G401 (cell line): ENCODE measurements around the gene PTPRG. TPM values are rescaled to one million over a fixed set of nuclear protein-coding genes. Genes with fewer than 3 reads are reported as not detected.

Experiments
- DNase-seq: peaks from one replicate; pipeline ENCODE4 v3.0.0-alpha.2; 2015; ENCODE audit warnings: low spot score
- in situ Hi-C: cut with HindIII; loops from 2 replicates; pipeline ENCODE4 v1.10.0; 2016; ENCODE audit warnings: low sequenced_read_pairs, mixed read lengths
- total RNA-seq: library from RNA; depleted of rRNA; stranded (reverse); fragments of >200 nt; shearing (Covaris generic); gene quantifications from 2 replicates; pipeline ENCODE4 v1.2.3, GENCODE V29; 2014

Gene PTPRG
- total RNA-seq, 1 experiment from 2014 or later, result 1.4 TPM

GRCh38 chr3:62057339-62058047 is 496.1 kb downstream of the PTPRG start:
- in situ Hi-C loops, result no loop called here
- DNase-seq, result peak; percentile 15

DNA sequence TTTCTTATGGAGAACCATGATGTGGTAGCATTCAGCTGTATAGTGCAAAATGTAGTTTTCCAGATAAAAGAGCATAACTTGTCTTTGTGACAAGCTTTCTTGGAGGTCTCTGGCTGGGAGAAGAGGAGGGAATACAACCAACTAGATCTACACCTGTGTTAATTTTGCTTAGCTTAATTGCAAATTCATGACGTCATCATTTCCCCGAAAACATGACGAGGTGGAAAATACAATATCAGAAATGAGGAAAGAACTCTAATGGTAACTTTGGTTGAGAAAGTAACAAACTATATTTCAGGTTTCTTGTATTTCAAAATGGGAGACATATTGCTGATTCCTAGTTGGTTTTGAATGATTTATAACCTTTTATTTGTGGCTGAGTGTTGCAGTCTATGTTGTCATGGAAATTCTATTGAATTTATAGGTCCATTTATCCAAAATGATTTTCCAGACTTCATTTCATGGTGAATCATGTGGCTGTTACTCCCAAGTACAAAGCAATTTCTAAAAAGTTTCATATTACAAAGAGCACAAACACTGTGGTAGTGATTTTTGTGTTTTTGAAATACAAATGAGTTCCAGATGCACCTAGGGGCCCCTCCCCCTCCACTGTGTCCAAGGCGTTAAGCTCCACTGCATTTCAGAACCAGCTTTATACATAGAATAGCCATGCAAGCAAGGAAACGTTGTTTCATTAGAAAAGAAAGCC is 504.8 kb downstream of the PTPRG start:
- no peak for DNase-seq
- in situ Hi-C loops, result no loop called here

- in situ Hi-C loops, result no loop called here
- DNase-seq, result no peak
These were observed 507.0 kb downstream of the PTPRG start for GRCh38 chr3:62068337-62068736.

DNA sequence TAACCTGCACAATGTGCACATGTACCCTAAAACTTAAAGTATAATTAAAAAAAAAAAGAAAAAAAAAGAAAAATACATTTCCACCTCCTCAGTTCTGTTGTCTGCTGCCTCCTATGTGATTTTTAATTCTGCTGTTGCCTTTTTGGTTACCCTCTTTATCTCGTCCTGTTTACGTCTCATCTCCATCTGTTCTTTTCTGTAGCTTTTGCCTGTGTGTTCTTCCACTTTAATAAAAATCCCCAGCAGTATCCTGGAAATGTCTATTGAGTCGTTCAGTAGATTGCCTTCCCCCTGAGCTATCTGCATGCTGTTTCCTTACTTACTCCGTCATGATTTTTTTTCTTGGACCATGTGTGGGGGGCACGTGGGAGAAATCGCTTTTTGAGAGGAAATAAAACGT is 509.5 kb downstream of the PTPRG start:
- in situ Hi-C loops, result no loop called here
- DNase-seq, result peak; percentile 78

DNA sequence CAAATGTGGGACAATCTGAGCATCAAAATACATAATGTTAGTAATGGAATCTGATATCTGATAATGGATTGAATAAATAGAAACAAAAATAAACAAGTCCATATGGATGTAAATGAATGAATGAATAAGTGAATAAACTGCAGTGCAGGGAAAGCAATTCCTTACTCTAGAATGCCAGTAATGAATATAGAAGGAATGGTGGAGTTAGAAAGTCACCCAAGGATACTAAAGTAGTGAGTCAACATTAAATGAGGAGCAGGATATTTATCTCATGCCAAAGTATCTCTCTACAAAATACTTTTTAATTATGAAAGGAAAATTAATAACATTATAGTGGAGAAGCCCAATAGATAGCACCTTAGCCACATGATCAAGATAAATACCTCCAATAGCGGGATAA is 511.7 kb downstream of the PTPRG start:
- in situ Hi-C loops, result no loop called here
- DNase-seq, result no peak

DNA sequence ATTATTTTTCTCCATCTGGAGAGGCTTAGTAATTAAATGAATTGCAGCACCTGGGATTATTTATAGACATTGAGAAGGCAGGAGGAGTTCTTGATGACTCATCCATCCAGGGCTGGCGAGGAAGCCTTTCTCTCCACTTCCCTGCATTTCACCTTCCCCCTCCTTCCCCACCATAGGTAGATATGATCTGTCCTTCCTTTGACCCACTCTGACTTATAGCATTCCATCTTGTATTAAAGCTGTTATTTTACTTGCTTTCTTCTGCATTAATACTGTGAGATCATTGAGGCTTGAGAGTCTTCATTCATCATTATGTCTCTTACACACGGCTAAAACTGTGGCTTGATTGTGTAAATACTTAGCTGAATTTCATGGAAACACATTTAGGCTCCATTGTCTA is 523.2 kb downstream of the PTPRG start:
- in situ Hi-C loops, result no loop called here
- DNase-seq, result no peak

- in situ Hi-C loops, result no loop called here
- no peak for DNase-seq
These were observed 527.2 kb downstream of the PTPRG start for GRCh38 chr3:62088472-62089104.

DNA sequence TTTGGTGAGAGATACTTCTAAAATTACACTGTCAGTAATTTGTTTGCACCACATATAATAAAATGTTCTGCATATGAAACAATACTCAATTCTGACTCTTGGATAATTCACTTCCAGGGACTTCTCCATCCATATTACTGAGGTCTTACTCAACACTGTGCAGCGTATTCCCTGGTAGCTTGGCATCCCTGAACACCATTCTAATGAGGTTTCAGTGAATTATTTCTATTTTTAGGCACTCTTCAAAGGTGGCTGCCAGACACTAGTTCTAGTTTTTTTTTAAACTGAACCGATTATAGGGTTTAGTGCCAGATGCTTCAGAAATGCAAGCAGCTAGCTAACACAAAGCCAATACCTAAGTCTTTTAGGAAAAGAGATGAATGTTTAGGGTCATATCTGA is 528.7 kb downstream of the PTPRG start:
- in situ Hi-C loops, result no loop called here
- peak; percentile 34 for DNase-seq

DNA sequence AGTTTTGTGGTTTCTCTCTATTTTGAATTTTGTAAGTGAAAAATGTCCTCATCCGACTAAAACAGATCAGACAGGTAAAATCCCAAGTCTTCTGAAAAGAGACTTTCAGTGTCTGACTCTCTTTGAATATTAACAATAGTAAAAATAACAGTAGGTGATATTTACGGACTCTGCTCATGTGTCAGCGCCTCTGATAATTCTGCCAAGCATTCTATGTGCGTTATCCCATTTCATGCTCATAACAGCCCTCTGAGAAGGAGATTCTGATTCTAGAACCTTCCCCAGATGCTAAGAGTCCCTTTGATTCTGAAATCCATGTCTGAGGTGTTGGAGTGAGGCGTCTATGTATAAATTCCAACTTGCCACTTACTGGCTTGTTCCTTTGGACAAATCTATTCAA is 529.1 kb downstream of the PTPRG start:
- in situ Hi-C loops, result no loop called here
- DNase-seq, result no peak

DNA sequence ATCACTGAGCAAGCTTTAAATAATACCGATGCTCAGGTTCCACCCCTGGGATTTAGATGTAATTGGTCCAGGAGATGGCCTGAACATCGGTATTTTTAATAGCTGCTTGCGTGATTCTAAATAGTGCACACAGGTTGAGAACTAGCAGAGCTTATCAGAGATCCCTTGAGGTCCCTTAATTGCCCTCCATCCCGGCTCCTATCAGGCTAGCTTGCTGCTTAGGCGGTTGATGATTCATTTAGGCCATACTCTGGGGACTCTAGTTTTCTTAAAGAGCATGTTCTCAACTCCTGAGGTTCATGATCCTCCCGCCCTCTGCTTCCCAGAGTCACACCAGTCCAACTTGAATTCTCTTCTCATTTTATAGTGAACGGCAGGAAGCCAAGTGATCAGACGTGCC is 531.7 kb downstream of the PTPRG start:
- in situ Hi-C loops, result no loop called here
- no peak for DNase-seq

DNA sequence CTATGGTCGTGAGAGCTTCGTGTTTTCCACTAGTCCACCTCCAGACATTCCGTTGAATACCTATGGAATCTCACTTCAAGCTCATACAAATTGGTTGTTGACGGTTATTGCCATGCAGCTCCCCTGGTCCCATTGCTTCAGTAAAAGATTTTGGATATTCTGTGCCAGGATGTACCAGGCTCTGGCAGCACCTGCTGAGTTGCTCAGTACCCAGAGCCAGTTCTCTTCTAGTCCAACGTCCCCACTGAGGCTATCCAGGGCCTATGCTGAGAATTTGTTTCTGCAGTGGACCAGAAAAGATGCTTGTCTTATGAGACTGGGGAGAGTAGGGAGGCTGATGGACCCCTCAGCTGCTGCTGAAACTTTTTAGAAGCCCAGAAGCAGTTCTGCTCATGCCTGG is 533.1 kb downstream of the PTPRG start:
- peak; percentile 69 for DNase-seq

DNA sequence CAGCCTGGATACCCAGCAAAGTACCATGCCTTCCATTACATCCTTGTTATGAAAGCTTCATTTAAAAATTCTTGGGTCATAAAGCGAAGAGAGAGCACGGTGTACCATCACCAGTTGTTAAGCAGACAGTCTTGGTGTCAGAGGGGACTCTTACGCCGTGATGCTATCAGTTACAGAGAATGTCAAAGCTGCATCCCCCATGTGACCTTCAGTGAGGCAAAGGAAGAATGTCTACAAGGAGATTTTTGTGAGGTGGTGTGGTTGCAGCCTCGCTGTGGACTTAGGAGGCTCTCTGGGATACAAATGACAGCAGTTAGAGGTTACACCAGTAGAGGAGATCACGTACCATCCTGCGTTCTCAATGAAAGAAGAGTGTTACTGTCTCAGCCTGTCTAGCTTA is 533.7 kb downstream of the PTPRG start:
- DNase-seq, result no peak
- in situ Hi-C loops, result no loop called here

More for the DNA sequence above, 533.1 kb downstream of the PTPRG start:
- in situ Hi-C loops, result no loop called here

GRCh38 chr3:62095756-62096155 is 534.4 kb downstream of the PTPRG start:
- in situ Hi-C loops, result no loop called here

DNA sequence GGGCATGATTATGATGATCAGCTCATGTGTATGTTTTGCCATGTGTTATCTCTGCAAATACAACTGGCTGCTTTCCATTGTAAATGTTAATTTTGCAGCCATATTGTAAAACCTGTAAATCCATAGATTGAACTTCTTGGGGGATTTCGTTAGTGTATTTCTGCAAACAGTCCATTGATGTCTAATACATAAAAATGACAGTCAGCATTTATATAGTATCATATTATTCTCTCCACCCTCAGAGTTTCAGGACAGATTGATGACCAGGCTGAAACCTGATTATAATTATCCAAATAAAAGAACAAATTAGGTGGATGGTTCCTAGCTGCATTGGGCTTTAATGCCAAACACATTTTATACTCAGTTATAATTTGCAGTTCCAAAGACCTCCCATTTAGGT is 535.1 kb downstream of the PTPRG start:
- in situ Hi-C loops, result no loop called here
- no peak for DNase-seq

More at GRCh38 chr3:62095756-62096155, 534.4 kb downstream of the PTPRG start:
- no peak for DNase-seq

DNA sequence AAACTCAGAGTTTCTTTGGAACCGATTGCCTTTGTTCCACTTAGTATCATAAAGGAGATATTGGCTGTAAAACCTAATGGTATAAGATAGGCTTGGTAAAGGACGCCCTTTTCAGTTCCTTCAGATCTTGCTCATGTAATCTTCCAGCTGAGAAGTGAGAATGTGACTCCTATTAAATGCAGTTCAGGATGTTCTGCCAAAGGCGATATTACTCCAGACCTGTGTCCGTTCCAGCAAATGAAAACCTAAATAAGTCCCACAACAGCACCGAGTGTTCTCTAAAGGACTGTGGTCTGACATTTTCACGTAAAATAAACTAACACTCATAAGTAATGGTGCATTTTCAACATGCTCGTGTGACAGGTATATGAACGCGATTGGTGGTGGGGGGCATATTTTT is 535.8 kb downstream of the PTPRG start:
- no peak for DNase-seq
- in situ Hi-C loops, result no loop called here

GRCh38 chr3:62098646-62099365 is 537.4 kb downstream of the PTPRG start:
- no peak for DNase-seq

GRCh38 chr3:62100282-62100989 is 539.1 kb downstream of the PTPRG start:
- peak; percentile 56 for DNase-seq
- in situ Hi-C loops, result no loop called here

More at GRCh38 chr3:62098646-62099365, 537.4 kb downstream of the PTPRG start:
- in situ Hi-C loops, result no loop called here

- no peak for DNase-seq
- in situ Hi-C loops, result no loop called here
These were observed 540.1 kb downstream of the PTPRG start for GRCh38 chr3:62101488-62101887.

DNA sequence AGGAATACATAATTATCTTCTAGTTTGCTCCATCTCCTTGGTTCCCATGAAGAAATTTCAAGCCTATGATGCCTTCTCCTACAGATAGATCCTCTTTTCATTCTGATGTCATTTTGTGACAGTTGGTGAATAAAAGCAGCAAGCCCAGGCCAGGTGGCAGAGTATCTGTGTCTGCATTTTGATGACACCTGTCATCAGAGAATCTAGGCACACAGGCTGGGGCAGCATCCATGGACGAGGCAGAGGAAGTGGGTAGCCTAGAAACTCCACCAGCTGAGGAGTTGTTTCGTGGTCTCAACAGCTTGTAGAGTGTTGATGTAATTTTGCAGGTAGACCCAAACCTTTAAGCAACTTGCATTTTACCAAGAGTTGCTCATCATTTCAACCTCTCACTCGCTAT is 542.2 kb downstream of the PTPRG start:
- peak; percentile 70 for DNase-seq
- in situ Hi-C loops, result no loop called here
